Left ventricle myocardium superior (tissue), 1 donor: ENCODE measurements around the gene GNAL. TPM values are rescaled to one million over a fixed set of nuclear protein-coding genes. Genes with fewer than 3 reads are reported as not detected.
"Not testable (repeated sequence)": the region's sequence is repeated elsewhere in the genome, so short reads cannot be mapped to it uniquely, and the experiment has no call there.

Experiments
- ATAC-seq: fragments of 200-7000 bp; cut with Tn5 transposase; one replicate; pipeline ENCODE4 v1.9.1; 2020; ENCODE audit warnings: mild to moderate bottlenecking, moderate library complexity
- DNase-seq: peaks from one replicate; pipeline ENCODE4 v3.0.0-alpha.2; 2020
- intact Hi-C: fragments of 100-400 bp; cut with micrococcal nuclease; formaldehyde crosslinking; loops from one replicate; pipeline ENCODE4 v1.11.0; 2022
- total RNA-seq: library from RNA; stranded (reverse); fragmentation: NEBNext Ultra II Directional; extraction: Animal tissue kit (Norgen Biotek cat#: 25700); gene quantifications from one replicate; pipeline ENCODE4 v1.2.1, GENCODE V29; 2021
- donor health status: DM: no; HTN: yes; CAD: no; lungs with severe emphysema.

Gene GNAL
- total RNA-seq, 1 donor from 2014 or later: 5.1 TPM

- DNase-seq (no peak), ATAC-seq (no peak)
- intact Hi-C loops: no loop called here
Measured at GRCh38 chr18:11667578-11667977, 21.5 kb upstream of the GNAL start.

- intact Hi-C loops: no loop called here
- DNase-seq (no peak), ATAC-seq (no peak)
Measured at GRCh38 chr18:11668441-11669169, 20.5 kb upstream of the GNAL start.

- DNase-seq (no peak), ATAC-seq (no peak)
- intact Hi-C loops: no loop called here
Measured at GRCh38 chr18:11669271-11669947, 19.7 kb upstream of the GNAL start.

- DNase-seq: no peak
- intact Hi-C loops: no loop called here
- no peak for ATAC-seq
Measured at GRCh38 chr18:11669948-11670275, 19.2 kb upstream of the GNAL start.

GRCh38 chr18:11671156-11671555, 17.9 kb upstream of the GNAL start:
- intact Hi-C loops: no loop called here
- ATAC-seq: no peak
- DNase-seq: no peak

- DNase-seq (no peak), ATAC-seq (no peak)
- intact Hi-C loops: no loop called here
Measured at GRCh38 chr18:11672198-11672597, 16.9 kb upstream of the GNAL start.

- ATAC-seq: no peak
- intact Hi-C loops: no loop called here
- no peak for DNase-seq
Measured at GRCh38 chr18:11672846-11673454, 16.1 kb upstream of the GNAL start.

- no peak for DNase-seq
- intact Hi-C loops: no loop called here
- ATAC-seq: no peak
Measured at GRCh38 chr18:11673560-11673959, 15.5 kb upstream of the GNAL start.

- intact Hi-C loops: no loop called here
- no peak for ATAC-seq
- DNase-seq: no peak
Measured at GRCh38 chr18:11674119-11674518, 14.9 kb upstream of the GNAL start.

- ATAC-seq: no peak
- intact Hi-C loops: no loop called here
- DNase-seq: no peak
Measured at GRCh38 chr18:11676386-11676785, 12.7 kb upstream of the GNAL start.

GRCh38 chr18:11676867-11677266, 12.2 kb upstream of the GNAL start:
- ATAC-seq: no peak

GRCh38 chr18:11678211-11678610, 10.9 kb upstream of the GNAL start:
- ATAC-seq: no peak
- no peak for DNase-seq
- intact Hi-C loops: no loop called here

More at GRCh38 chr18:11676867-11677266, 12.2 kb upstream of the GNAL start:
- DNase-seq: no peak
- intact Hi-C loops: no loop called here

- intact Hi-C loops: no loop called here
- ATAC-seq: peak; percentile 70
- DNase-seq: peak; percentile 47
Measured at GRCh38 chr18:11689669-11690565, 853 bp downstream of the GNAL start.

- DNase-seq, intact Hi-C loops, ATAC-seq: not testable (repeated sequence)
Measured at GRCh38 chr18:11690660-11691059, 1.6 kb downstream of the GNAL start.

- no peak for ATAC-seq
- DNase-seq: no peak
Measured at GRCh38 chr18:11695736-11696135, 6.7 kb downstream of the GNAL start.

GRCh38 chr18:11696451-11696850, 7.4 kb downstream of the GNAL start:
- intact Hi-C loops: no loop called here
- ATAC-seq (no peak), DNase-seq (no peak)

More at GRCh38 chr18:11695736-11696135, 6.7 kb downstream of the GNAL start:
- intact Hi-C loops: no loop called here

- no peak for ATAC-seq
- intact Hi-C loops: no loop called here
Measured at GRCh38 chr18:11700876-11701275, 11.8 kb downstream of the GNAL start.

GRCh38 chr18:11710578-11710977, 21.5 kb downstream of the GNAL start:
- intact Hi-C loops: no loop called here
- ATAC-seq (no peak), DNase-seq (no peak)

More at GRCh38 chr18:11700876-11701275, 11.8 kb downstream of the GNAL start:
- no peak for DNase-seq

- ATAC-seq (no peak), DNase-seq (no peak)
- intact Hi-C loops: no loop called here
Measured at GRCh38 chr18:11713756-11714155, 24.7 kb downstream of the GNAL start.
